Measurements from ENCODE around the gene VIP. TPM values are rescaled to one million over a fixed set of nuclear protein-coding genes. Genes with fewer than 3 reads are reported as not detected.
A peak's percentile ranks its signal among the peaks of the same experiment; 100 is the strongest.

Gene VIP
- polyA plus RNA-seq, 1 of the 3 experiments (the other 2 are of a cell fraction) = 2.5 TPM

DNA sequence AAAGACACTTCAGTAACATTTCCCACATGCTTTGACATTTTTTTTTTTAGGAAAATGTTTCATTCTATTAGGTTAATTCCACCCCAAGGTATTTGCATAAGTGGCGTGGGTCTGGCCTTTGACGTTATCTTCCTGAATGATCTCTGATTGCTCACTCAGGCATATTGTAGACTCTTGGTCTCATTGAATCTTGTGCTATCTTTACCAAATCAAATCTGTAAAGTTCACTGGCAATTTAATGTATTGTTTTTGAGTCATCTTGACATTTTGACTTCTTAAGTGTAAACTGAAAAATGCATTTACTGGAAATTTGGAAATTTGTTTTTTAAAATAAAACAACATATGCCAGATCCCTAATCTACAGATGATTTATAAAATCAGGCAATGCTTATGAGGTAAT is 16.0 kb upstream of the VIP start (continued):
- TF ChIP-seq, protein P1, sequence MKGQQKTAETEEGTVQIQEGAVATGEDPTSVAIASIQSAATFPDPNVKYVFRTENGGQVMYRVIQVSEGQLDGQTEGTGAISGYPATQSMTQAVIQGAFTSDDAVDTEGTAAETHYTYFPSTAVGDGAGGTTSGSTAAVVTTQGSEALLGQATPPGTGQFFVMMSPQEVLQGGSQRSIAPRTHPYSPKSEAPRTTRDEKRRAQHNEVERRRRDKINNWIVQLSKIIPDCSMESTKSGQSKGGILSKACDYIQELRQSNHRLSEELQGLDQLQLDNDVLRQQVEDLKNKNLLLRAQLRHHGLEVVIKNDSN (IDR thresholded peaks at IDR 0.05; ENCODE audit: borderline replicate concordance, low read depth) = no peak
- TF ChIP-seq GABPA (IDR thresholded peaks at IDR 0.05; ENCODE audit: low read depth) (no peak), EZH2phosphoT487 (IDR thresholded peaks at IDR 0.05; ENCODE audit: borderline replicate concordance, low read depth) (no peak), NFIC (IDR thresholded peaks at IDR 0.05; ENCODE audit: borderline replicate concordance) (peak; percentile 27; the same call in 1 of the 2 replicates), FOXJ3 (CRISPR knock-in tag; IDR thresholded peaks at IDR 0.05) (no peak), FOSL2 (IDR thresholded peaks at IDR 0.05; ENCODE audit: borderline replicate concordance, low read depth) (no peak; the same call in 1 of the 2 replicates), RFX5 (IDR thresholded peaks at IDR 0.05; ENCODE audit: low read length) (no peak), CHD2 (IDR thresholded peaks at IDR 0.05; ENCODE audit: low read length, partially characterized antibody) (no peak), TAF1 (IDR thresholded peaks at IDR 0.05; ENCODE audit: borderline replicate concordance, low read depth, low read length) (no peak), RXRA (IDR thresholded peaks at IDR 0.05; ENCODE audit: borderline replicate concordance, low read depth) (peak; percentile 28), GATA2 (CRISPR knock-in tag; IDR thresholded peaks at IDR 0.05) (peak; percentile 73), YY1 (IDR thresholded peaks at IDR 0.05; ENCODE audit: low read depth) (no peak), POLR2AphosphoS5 (IDR thresholded peaks at IDR 0.05; ENCODE audit: low read depth, low read length) (no peak), TCF12 (IDR thresholded peaks at IDR 0.05) (peak; percentile 86), SIN3A (IDR thresholded peaks at IDR 0.05; ENCODE audit: borderline replicate concordance, low read depth, low read length) (no peak), FOXM1 (IDR thresholded peaks at IDR 0.05; ENCODE audit: low read depth) (peak; percentile 79), TEAD4 (IDR thresholded peaks at IDR 0.05; ENCODE audit: borderline replicate concordance, insufficient read depth) (peak; percentile 63)
- TF ChIP-seq, protein P2, sequence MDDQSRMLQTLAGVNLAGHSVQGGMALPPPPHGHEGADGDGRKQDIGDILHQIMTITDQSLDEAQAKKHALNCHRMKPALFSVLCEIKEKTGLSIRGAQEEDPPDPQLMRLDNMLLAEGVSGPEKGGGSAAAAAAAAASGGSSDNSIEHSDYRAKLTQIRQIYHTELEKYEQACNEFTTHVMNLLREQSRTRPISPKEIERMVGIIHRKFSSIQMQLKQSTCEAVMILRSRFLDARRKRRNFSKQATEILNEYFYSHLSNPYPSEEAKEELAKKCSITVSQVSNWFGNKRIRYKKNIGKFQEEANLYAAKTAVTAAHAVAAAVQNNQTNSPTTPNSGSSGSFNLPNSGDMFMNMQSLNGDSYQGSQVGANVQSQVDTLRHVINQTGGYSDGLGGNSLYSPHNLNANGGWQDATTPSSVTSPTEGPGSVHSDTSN (IDR thresholded peaks at IDR 0.05) = peak; percentile 78
- TF ChIP-seq, protein P3, sequence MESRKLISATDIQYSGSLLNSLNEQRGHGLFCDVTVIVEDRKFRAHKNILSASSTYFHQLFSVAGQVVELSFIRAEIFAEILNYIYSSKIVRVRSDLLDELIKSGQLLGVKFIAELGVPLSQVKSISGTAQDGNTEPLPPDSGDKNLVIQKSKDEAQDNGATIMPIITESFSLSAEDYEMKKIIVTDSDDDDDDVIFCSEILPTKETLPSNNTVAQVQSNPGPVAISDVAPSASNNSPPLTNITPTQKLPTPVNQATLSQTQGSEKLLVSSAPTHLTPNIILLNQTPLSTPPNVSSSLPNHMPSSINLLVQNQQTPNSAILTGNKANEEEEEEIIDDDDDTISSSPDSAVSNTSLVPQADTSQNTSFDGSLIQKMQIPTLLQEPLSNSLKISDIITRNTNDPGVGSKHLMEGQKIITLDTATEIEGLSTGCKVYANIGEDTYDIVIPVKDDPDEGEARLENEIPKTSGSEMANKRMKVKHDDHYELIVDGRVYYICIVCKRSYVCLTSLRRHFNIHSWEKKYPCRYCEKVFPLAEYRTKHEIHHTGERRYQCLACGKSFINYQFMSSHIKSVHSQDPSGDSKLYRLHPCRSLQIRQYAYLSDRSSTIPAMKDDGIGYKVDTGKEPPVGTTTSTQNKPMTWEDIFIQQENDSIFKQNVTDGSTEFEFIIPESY (IDR thresholded peaks at IDR 0.05; ENCODE audit: borderline replicate concordance, low read depth) = 0 out of 2 replicates have a peak, but pooled peaks have one; percentile 15
- TF ChIP-seq, protein P4, sequence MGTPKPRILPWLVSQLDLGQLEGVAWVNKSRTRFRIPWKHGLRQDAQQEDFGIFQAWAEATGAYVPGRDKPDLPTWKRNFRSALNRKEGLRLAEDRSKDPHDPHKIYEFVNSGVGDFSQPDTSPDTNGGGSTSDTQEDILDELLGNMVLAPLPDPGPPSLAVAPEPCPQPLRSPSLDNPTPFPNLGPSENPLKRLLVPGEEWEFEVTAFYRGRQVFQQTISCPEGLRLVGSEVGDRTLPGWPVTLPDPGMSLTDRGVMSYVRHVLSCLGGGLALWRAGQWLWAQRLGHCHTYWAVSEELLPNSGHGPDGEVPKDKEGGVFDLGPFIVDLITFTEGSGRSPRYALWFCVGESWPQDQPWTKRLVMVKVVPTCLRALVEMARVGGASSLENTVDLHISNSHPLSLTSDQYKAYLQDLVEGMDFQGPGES (IDR thresholded peaks at IDR 0.05; ENCODE audit: low read depth, low read length) = no peak
